ENCODE results near the gene ACMSD. TPM values are rescaled to one million over a fixed set of nuclear protein-coding genes. Genes with fewer than 3 reads are reported as not detected.

Gene ACMSD
- total RNA-seq, 1 donor: not detected

DNA sequence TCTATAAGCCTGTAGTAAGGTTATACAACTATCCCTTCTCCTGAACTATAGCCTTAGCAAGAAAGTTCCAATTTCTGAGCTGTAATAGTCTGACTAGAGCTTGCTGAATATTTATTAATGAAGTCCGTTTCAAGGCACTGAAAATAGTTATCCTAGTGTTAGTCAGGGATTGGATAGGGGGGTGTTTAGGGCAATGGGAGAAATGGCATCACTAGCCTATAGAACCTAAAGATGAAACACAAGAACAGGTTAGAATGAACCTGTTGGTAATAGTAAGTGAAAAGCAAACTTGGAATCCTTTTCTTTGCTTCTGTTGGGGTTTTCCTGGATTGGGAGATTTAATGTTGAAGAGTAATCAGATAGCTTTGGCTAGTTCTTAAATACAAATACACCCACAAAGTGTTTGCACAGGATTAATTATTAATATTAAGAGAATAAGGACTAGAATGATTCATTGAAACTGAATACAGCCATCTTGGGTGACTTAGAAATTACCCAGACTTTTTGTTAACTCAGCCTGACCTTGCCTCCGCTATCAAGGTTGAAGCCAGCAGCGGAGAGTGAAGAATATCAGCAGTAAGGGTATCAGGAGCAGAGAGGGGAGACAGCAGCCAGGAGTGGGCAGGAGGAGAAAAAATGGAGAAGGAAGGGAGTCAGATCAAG, 94.6 kb downstream of the ACMSD start:
- Histone ChIP-seq H3K4me3 (ENCODE audit: insufficient read depth, low read length) (no peak overlapping the region), H3K4me1 (ENCODE audit: insufficient read depth, low read length) (no peaks in the 10 kb centered on the region), H3K4me2 (ENCODE audit: insufficient read depth, low read length) (no peak overlapping the region), H3K27me3 (ENCODE audit: insufficient read depth, low read length) (no peaks in the 10 kb centered on the region), H3K79me2 (ENCODE audit: insufficient read depth, low read length) (peaks cover 99% of the 10 kb centered on the region), H2AFZ (ENCODE audit: low read length) (no peak overlapping the region), H3K27ac (ENCODE audit: low read depth, low read length) (no peak overlapping the region), H4K20me1 (ENCODE audit: insufficient read depth, low read length) (peaks cover 49% of the 10 kb centered on the region), H3K36me3 (ENCODE audit: insufficient read depth, low read length) (peaks cover 11% of the 10 kb centered on the region), H3K9me3 (ENCODE audit: low read depth, low read length) (no peaks in the 10 kb centered on the region)
- no peak for DNase-seq (ENCODE audit: insufficient read length, low spot score, missing footprints)
- TF ChIP-seq, protein P1, sequence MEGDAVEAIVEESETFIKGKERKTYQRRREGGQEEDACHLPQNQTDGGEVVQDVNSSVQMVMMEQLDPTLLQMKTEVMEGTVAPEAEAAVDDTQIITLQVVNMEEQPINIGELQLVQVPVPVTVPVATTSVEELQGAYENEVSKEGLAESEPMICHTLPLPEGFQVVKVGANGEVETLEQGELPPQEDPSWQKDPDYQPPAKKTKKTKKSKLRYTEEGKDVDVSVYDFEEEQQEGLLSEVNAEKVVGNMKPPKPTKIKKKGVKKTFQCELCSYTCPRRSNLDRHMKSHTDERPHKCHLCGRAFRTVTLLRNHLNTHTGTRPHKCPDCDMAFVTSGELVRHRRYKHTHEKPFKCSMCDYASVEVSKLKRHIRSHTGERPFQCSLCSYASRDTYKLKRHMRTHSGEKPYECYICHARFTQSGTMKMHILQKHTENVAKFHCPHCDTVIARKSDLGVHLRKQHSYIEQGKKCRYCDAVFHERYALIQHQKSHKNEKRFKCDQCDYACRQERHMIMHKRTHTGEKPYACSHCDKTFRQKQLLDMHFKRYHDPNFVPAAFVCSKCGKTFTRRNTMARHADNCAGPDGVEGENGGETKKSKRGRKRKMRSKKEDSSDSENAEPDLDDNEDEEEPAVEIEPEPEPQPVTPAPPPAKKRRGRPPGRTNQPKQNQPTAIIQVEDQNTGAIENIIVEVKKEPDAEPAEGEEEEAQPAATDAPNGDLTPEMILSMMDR (IDR thresholded peaks at IDR 0.05; ENCODE audit: extremely low read depth, low read depth, low read length): no peak

DNA sequence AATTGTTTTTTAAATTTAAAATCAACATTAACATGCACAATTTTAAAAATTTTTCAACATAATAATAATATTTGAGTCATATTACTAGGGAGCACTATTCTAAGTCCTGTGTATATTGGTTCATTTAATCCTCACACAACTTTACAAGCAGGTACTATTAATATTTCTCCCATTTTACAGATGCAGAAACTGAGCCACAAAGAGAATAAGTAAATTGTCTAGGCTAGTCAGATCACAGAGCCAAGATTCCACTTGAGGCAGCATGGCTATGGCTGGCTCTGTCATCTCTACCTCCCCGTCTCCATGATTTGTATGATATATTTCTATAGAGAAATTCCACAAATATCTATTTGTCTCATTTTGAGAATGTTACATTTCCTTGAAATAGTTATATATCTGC, 95.3 kb downstream of the ACMSD start:
- no peak overlapping the region for H3K4me2 ChIP-seq (ENCODE audit: insufficient read depth, low read length)
- H3K9me3 ChIP-seq (ENCODE audit: low read depth, low read length): no peaks in the 10 kb centered on the region
- H3K4me3 ChIP-seq (ENCODE audit: insufficient read depth, low read length): no peak overlapping the region
- no peak overlapping the region for H2AFZ ChIP-seq (ENCODE audit: low read length)
- H4K20me1 ChIP-seq (ENCODE audit: insufficient read depth, low read length): peaks cover 47% of the 10 kb centered on the region
- H3K79me2 ChIP-seq (ENCODE audit: insufficient read depth, low read length): peaks cover 98% of the 10 kb centered on the region
- no peak for DNase-seq (ENCODE audit: insufficient read length, low spot score, missing footprints)
- peaks cover 17% of the 10 kb centered on the region for H3K36me3 ChIP-seq (ENCODE audit: insufficient read depth, low read length)
- no peaks in the 10 kb centered on the region for H3K4me1 ChIP-seq (ENCODE audit: insufficient read depth, low read length)
- TF ChIP-seq, protein P1 (IDR thresholded peaks at IDR 0.05; ENCODE audit: extremely low read depth, low read depth, low read length): no peak
- no peak overlapping the region for H3K27ac ChIP-seq (ENCODE audit: low read depth, low read length)
- H3K27me3 ChIP-seq (ENCODE audit: insufficient read depth, low read length): no peaks in the 10 kb centered on the region

DNA sequence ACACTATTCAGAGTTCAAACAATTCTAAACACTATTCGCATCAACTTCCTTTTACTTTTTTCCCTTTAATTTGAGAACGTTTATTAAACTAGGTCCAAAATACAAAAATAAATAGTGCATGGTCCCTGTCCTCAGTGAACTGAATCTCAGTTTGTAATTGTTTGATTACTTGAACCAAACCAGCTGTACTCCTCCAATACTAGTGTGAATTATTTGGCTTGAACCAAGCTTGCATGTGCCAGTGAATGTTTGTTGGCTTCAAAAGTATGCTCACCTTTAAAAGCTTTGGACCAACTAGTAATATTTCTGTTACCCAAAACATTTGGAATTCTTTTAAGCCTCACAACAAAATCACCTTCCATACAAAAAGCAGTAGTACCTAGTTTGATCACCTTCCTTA, 95.7 kb downstream of the ACMSD start:
- Histone ChIP-seq H3K4me2 (ENCODE audit: insufficient read depth, low read length) (no peak overlapping the region), H3K4me3 (ENCODE audit: insufficient read depth, low read length) (no peak overlapping the region), H3K4me1 (ENCODE audit: insufficient read depth, low read length) (no peaks in the 10 kb centered on the region), H3K79me2 (ENCODE audit: insufficient read depth, low read length) (peaks cover 94% of the 10 kb centered on the region), H3K27me3 (ENCODE audit: insufficient read depth, low read length) (no peaks in the 10 kb centered on the region), H3K9me3 (ENCODE audit: low read depth, low read length) (no peaks in the 10 kb centered on the region), H4K20me1 (ENCODE audit: insufficient read depth, low read length) (peaks cover 49% of the 10 kb centered on the region), H3K27ac (ENCODE audit: low read depth, low read length) (no peak overlapping the region), H3K36me3 (ENCODE audit: insufficient read depth, low read length) (peaks cover 20% of the 10 kb centered on the region), H2AFZ (ENCODE audit: low read length) (no peak overlapping the region)
- DNase-seq (ENCODE audit: insufficient read length, low spot score, missing footprints): no peak
- TF ChIP-seq, protein P1 (IDR thresholded peaks at IDR 0.05; ENCODE audit: extremely low read depth, low read depth, low read length): no peak

DNA sequence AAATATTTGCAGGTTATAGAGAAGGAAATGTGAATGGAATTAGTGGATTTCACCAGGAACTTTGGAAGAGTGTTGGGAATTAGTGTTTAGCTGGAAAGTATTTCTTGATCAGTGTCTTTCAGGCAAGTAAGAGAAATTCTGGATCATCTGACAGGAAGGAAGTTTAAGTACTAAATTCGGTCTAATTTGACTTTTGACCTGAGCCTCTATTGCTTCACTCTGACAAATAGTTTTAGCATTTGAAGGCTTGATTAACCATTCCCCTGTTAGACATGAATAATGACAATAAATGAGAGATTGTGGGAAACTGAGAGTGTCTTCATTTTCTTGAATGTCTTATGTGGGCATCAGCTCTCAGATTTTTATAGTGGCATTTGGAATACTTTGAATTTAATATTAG, 96.2 kb downstream of the ACMSD start:
- TF ChIP-seq, protein P1 (IDR thresholded peaks at IDR 0.05; ENCODE audit: extremely low read depth, low read depth, low read length): no peak
- Histone ChIP-seq H2AFZ (ENCODE audit: low read length) (no peak overlapping the region), H3K27ac (ENCODE audit: low read depth, low read length) (no peak overlapping the region), H3K4me1 (ENCODE audit: insufficient read depth, low read length) (no peaks in the 10 kb centered on the region), H3K27me3 (ENCODE audit: insufficient read depth, low read length) (no peaks in the 10 kb centered on the region), H3K36me3 (ENCODE audit: insufficient read depth, low read length) (peaks cover 23% of the 10 kb centered on the region), H3K9me3 (ENCODE audit: low read depth, low read length) (no peaks in the 10 kb centered on the region), H3K4me2 (ENCODE audit: insufficient read depth, low read length) (no peak overlapping the region), H3K4me3 (ENCODE audit: insufficient read depth, low read length) (no peak overlapping the region), H3K79me2 (ENCODE audit: insufficient read depth, low read length) (peaks cover 91% of the 10 kb centered on the region), H4K20me1 (ENCODE audit: insufficient read depth, low read length) (peaks cover 49% of the 10 kb centered on the region)
- DNase-seq (ENCODE audit: insufficient read length, low spot score, missing footprints): no peak
